PC-9 (cell line): Measurements from ENCODE around the gene CEP112.

Experiments
- CTCF ChIP-seq: fragments of 200-600 bp; sonication (generic); conservative IDR thresholded peaks from 2 replicates; pipeline ENCODE4 v1.6.1; 2017; ENCODE audit warnings: mixed run types, antibody characterized with exemption, mild to moderate bottlenecking, moderate library complexity
- EZH2 ChIP-seq: fragments of 200-600 bp; sonication (generic); IDR thresholded peaks from 2 replicates; pipeline ENCODE4 v1.8.0; 2017; ENCODE audit warnings: antibody characterized with exemption, low read depth

- TF ChIP-seq EZH2 (no peak), CTCF (no peak)
These were observed 147.8 kb downstream of the CEP112 start for GRCh38 chr17:66044083-66044482.
